AG04450 (cell line): ENCODE data around the gene E2F2. TPM values are rescaled to one million over a fixed set of nuclear protein-coding genes. Genes with fewer than 3 reads are reported as not detected.

Experiments used
- CTCF ChIA-PET: fragments of 300-600, 350-600 bp; formaldehyde crosslinking; extraction: SDS; loops from one replicate; lab custom pipeline; 2022; ENCODE audit warnings: antibody characterized with exemption, inconsistent platforms; lab: Charles Lee
- POLR2A ChIA-PET: fragments of 350-600 bp; formaldehyde crosslinking; extraction: SDS; loops from one replicate; lab custom pipeline; 2021; ENCODE audit warnings: antibody characterized with exemption, inconsistent platforms; lab: Yijun Ruan, JAX
- DNase-seq: peaks from one replicate; pipeline ENCODE4 v3.0.0-alpha.2; 2011; ENCODE audit warnings: low read depth, low spot score
- H3K27ac ChIP-seq: one replicate; pipeline ENCODE4 v1.5.1; 2012; ENCODE audit warnings: low read depth, low read length, control low read depth
- H3K27me3 ChIP-seq: one replicate; pipeline ENCODE4 v1.6.0; 2012; ENCODE audit warnings: low read length; ENCODE audit not compliant: control insufficient read depth, insufficient read depth
- H3K4me3 ChIP-seq: 2 replicates; pipeline ENCODE4 v1.5.1; 2011; ENCODE audit warnings: mild to moderate bottlenecking, low read depth, low read length, control low read depth
- H3K9me3 ChIP-seq: 2 replicates; pipeline ENCODE4 v1.5.1; 2012; ENCODE audit warnings: low read length; ENCODE audit not compliant: control insufficient read depth, insufficient read depth
- polyA plus RNA-seq: library from polyadenylated mRNA; depleted of rRNA; stranded (reverse); fragments of >200 nt; gene quantifications from 2 replicates; pipeline ENCODE4 v1.2.3, GENCODE V29; 2011
- TF ChIP-seq, protein P1 (sequence below): IDR thresholded peaks from 2 replicates; pipeline ENCODE4 v1.5.1; 2011; ENCODE audit warnings: low read depth, low read length, control low read depth, inconsistent platforms

The E2F2 gene
- polyA plus RNA-seq, 1 experiment = 0.06 TPM

DNA sequence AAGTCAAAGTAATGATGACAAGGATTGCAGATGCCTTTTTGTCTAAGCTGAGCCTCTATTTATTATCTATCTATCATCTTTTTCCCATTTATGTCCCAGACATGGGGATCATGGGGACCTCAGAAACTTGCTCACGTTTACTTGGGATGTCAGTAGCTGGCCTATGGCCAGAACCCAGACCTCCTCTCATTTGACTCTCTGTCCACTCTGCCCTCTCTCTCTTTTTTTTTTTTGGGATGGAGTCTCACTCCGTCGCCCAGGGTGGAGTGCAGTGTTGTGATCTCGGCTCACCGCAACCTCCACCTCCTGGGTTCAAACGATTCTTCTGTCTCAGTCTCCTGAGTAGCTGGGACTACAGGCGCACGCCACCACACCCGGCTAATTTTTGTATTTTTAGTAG, 32.0 kb upstream of the E2F2 start:
- Histone ChIP-seq H3K27ac (peak overlapping the region; percentile 75), H3K27me3 (no peaks in the 10 kb centered on the region), H3K4me3 (no peak overlapping the region), H3K9me3 (no peaks in the 10 kb centered on the region; the same call in 1 of the 2 replicates)
- no peak for DNase-seq
- ChIA-PET CTCF (interaction anchor here (3.2 kb wide), 1 partner anchor 72 kb away, joined by 11 read pairs; no protein-coding TSS in a partner anchor), POLR2A (interaction anchor here (1.7 kb wide), 1 partner anchor 14 kb away, joined by 8 read pairs; no protein-coding TSS in a partner anchor)
- TF ChIP-seq, protein P1, sequence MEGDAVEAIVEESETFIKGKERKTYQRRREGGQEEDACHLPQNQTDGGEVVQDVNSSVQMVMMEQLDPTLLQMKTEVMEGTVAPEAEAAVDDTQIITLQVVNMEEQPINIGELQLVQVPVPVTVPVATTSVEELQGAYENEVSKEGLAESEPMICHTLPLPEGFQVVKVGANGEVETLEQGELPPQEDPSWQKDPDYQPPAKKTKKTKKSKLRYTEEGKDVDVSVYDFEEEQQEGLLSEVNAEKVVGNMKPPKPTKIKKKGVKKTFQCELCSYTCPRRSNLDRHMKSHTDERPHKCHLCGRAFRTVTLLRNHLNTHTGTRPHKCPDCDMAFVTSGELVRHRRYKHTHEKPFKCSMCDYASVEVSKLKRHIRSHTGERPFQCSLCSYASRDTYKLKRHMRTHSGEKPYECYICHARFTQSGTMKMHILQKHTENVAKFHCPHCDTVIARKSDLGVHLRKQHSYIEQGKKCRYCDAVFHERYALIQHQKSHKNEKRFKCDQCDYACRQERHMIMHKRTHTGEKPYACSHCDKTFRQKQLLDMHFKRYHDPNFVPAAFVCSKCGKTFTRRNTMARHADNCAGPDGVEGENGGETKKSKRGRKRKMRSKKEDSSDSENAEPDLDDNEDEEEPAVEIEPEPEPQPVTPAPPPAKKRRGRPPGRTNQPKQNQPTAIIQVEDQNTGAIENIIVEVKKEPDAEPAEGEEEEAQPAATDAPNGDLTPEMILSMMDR = no peak

DNA sequence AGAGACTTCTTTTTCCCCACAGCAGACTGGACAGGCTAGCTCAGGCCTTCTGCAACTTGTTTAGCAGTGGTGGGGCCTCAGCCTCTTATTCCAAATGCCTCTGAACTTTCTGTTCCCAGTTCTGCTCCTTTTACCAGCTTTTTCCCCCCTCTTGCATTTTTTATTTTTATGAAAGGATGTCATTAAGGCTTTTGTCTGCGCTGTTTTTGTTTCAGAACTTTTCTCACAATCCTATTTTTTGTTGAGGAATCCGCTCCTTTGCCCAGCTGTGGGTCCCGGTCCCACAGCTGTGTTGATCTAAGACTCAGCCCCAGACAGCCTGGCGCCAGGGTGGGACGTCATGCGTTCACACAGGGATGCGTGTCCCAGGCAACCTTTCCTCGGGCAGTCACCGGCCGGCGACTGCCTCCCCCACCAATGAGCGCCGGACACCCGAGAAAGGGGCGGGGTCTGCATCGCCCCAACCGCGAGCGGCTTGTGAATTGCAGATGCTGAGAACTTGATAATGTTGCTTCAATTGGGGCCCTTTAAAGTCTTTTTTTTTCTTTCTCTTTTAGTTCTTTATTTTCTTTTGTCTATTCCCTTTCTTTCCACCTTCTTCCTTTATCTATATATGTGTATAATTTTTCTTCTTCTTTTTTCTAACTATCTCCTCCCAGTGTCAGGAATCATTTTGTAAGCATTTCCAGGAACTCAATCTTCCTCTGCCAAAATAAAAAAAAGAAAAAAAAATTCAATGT, 31.3 kb upstream of the E2F2 start:
- DNase-seq = peak; percentile 92
- POLR2A ChIA-PET = interaction anchor here (0.5 to 1.7 kb wide), 3 partner anchors 15 to 460 kb away, joined by 3 to 8 read pairs (median 4); no protein-coding TSS in a partner anchor
- CTCF ChIA-PET = interaction anchor here (3.2 to 5.3 kb wide), 2 partner anchors 73 kb away, joined by 11 to 28 read pairs; no protein-coding TSS in a partner anchor
- peak overlapping the region; percentile 31 for H3K4me3 ChIP-seq
- TF ChIP-seq, protein P1 = no peak
- peak overlapping the region; percentile 98 for H3K27ac ChIP-seq
- H3K27me3 ChIP-seq = no peaks in the 10 kb centered on the region
- no peaks in the 10 kb centered on the region; the same call in 1 of the 2 replicates for H3K9me3 ChIP-seq

DNA sequence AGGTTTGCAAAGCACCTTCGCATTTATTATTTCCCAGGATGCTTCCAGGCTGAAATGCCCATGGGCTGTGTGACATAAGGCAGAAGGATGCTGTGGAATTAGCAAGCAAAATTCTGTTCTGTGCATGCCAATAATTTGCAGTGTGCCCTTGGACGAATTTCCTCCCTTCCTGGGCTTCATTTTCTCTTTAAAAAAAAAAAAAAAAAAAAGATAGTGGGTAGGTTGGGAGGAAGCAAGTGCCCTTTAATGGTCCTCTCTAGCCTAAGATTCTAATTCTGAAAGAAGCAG, 30.7 kb upstream of the E2F2 start:
- ChIA-PET CTCF (interaction anchor here (5.3 kb wide), 1 partner anchor 73 kb away, joined by 28 read pairs; no protein-coding TSS in a partner anchor), POLR2A (interaction anchor here (0.5 to 1.7 kb wide), 4 partner anchors 16 to 459 kb away, joined by 3 to 8 read pairs (median 4); no protein-coding TSS in a partner anchor)
- Histone ChIP-seq H3K27me3 (no peaks in the 10 kb centered on the region), H3K4me3 (no peak overlapping the region; the same call in 1 of the 2 replicates), H3K9me3 (no peaks in the 10 kb centered on the region; the same call in 1 of the 2 replicates), H3K27ac (peak overlapping the region; percentile 98)
- DNase-seq = no peak
- TF ChIP-seq, protein P1 = no peak

DNA sequence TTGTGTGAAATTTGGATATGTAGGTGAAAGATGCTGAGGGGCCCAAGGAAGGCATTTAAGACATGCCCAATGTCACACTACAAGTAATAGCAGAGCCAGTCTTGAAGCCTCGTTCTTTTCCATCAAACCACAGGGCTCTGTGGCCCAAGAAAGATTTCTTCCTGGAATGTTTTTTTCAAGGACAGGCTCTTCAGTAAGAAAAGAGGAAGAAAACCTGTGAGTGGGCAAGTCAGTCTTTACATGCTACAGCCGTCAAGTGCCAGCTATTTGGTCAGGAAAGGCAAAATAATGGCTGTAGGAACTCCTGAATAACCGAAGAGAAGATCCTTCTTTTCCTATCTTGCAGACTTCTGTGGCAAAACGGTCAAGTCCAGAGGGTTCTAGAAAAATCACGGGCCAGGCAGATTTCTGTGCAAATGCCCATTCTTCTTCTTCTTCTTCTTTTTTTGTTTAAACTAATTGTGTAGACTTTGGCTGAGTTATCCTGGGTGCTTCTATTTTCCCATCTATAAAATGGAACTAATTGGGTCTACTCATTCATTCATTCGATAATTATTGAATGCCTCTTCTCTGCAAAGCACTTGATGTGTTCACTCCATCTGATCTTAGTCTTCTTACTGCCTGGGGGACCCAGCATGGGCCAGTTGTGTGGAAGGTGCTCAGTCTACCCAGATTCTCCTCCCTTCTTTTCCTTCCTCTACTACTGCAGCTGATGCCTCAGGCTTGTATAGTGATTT, 30.2 kb upstream of the E2F2 start:
- TF ChIP-seq, protein P1 = no peak
- POLR2A ChIA-PET = interaction anchor here (0.5 to 1.7 kb wide), 4 partner anchors 16 to 459 kb away, joined by 3 to 8 read pairs (median 4); no protein-coding TSS in a partner anchor
- Histone ChIP-seq H3K27ac (peak overlapping the region; percentile 98), H3K9me3 (no peaks in the 10 kb centered on the region; the same call in 1 of the 2 replicates), H3K4me3 (no peak overlapping the region), H3K27me3 (no peaks in the 10 kb centered on the region)
- no peak for DNase-seq
- CTCF ChIA-PET = interaction anchor here (5.3 kb wide), 1 partner anchor 74 kb away, joined by 28 read pairs; no protein-coding TSS in a partner anchor
